CD4-positive, alpha-beta T cell (primary cell): ENCODE data around the gene TBC1D17. TPM values are rescaled to one million over a fixed set of nuclear protein-coding genes. Genes with fewer than 3 reads are reported as not detected.

Experiments used
- ATAC-seq: fragments of 200-7000 bp; cut with Tn5 transposase; one replicate; pipeline ENCODE4 v1.10.0; 2022; ENCODE audit warnings: mild to moderate bottlenecking; ENCODE audit not compliant: poor library complexity
- CTCF ChIA-PET: fragments of 350-600 bp; sonication (Branson Sonifier 250); formaldehyde crosslinking; loops from one replicate; lab custom pipeline; 2021; ENCODE audit warnings: antibody characterized with exemption, inconsistent platforms; lab: Charles Lee
- POLR2A ChIA-PET: fragments of 350-600 bp; sonication (Branson Sonifier 250); formaldehyde crosslinking; loops from one replicate; lab custom pipeline; 2021; ENCODE audit warnings: antibody characterized with exemption, inconsistent platforms; lab: Charles Lee
- DNase-seq, 14 experiments: peaks; one replicate each; pipeline ENCODE4 v3.0.0-alpha.2; 2013 to 2020; ENCODE audit warnings: mixed read lengths in 2 of 14
- H3K27ac ChIP-seq, 2 donors: one replicate each; pipeline versions ENCODE4 v1.5.1 to v1.7.0; 2013; ENCODE audit warnings: low read length in 2 of 2, low read depth in 1 of 2, mild to moderate bottlenecking in 1 of 2
- H3K27me3 ChIP-seq, 2 experiments: 1 replicate in 1 of 2; 2 replicates in 1 of 2; pipeline versions ENCODE4 v1.6.1 to v1.7.0; 2013; ENCODE audit warnings: low read length in 2 of 2, control low read depth in 1 of 2, mild to moderate bottlenecking in 1 of 2, moderate library complexity in 1 of 2; ENCODE audit not compliant: insufficient read depth in 2 of 2, control insufficient read depth in 1 of 2
- H3K36me3 ChIP-seq: one replicate; pipeline ENCODE4 v1.6.1; 2013; ENCODE audit warnings: low read length, control low read depth; ENCODE audit not compliant: insufficient read depth
- H3K4me1 ChIP-seq: one replicate; pipeline ENCODE4 v1.6.1; 2013; ENCODE audit warnings: low read length, control low read depth; ENCODE audit not compliant: insufficient read depth
- H3K4me3 ChIP-seq: one replicate; pipeline ENCODE4 v1.5.1; 2013; ENCODE audit warnings: mild to moderate bottlenecking, low read length, moderate library complexity
- H3K9me3 ChIP-seq, 2 experiments: 1 replicate in 1 of 2; 2 replicates in 1 of 2; pipeline versions ENCODE4 v1.6.1 to v1.7.0; 2013; ENCODE audit warnings: low read length in 2 of 2, mild to moderate bottlenecking in 2 of 2, control low read depth in 1 of 2, moderate library complexity in 1 of 2; ENCODE audit not compliant: control insufficient read depth in 1 of 2, insufficient read depth in 1 of 2
- H3K27ac Mint-ChIP-seq: one replicate; pipeline ENCODE4 v1.8.0; 2020; ENCODE audit warnings: mixed read lengths
- H3K27me3 Mint-ChIP-seq: one replicate; pipeline ENCODE4 v1.8.0; 2021; ENCODE audit warnings: mixed read lengths
- H3K36me3 Mint-ChIP-seq: one replicate; pipeline ENCODE4 v1.8.0; 2021; ENCODE audit warnings: low read depth, mixed read lengths
- H3K4me1 Mint-ChIP-seq: one replicate; pipeline ENCODE4 v1.8.0; 2021; ENCODE audit warnings: low read depth, mixed read lengths
- H3K4me3 Mint-ChIP-seq: one replicate; pipeline ENCODE4 v1.8.0; 2020; ENCODE audit warnings: mild to moderate bottlenecking, mixed read lengths
- H3K9me3 Mint-ChIP-seq: one replicate; pipeline ENCODE4 v1.8.0; 2020; ENCODE audit warnings: mixed read lengths
- CTCF ChIP-seq: fragments of 200-600 bp; IDR thresholded peaks from one replicate; pipeline ENCODE4 v1.8.0; 2022; ENCODE audit warnings: antibody characterized with exemption, mild to moderate bottlenecking
- intact Hi-C, 2 experiments: fragments of 100-400 bp; cut with DNase I in 1 of 2; cut with micrococcal nuclease in 1 of 2; formaldehyde crosslinking; loops; one replicate each; pipeline versions ENCODE4 v1.15.1 to v1.9.0; 2023 to 2025; cut with DNase I, micrococcal nuclease
- total RNA-seq, 174 experiments: library from RNA in 2 of 174; stranded (reverse) in 2 of 174; gene quantifications; one replicate each; pipeline ENCODE4 v1.2.3 and lab custom pipeline; 2021 to 2026

Gene TBC1D17
- total RNA-seq, 2 experiments from 2014 or later, result 35.5 to 35.8 TPM

- DNase-seq, result no peak
- ChIA-PET POLR2A (no interaction called here), CTCF (no interaction called here)
- H3K4me1 Mint-ChIP-seq, result peaks cover 31% of the 10 kb centered on the region
- H3K9me3 Mint-ChIP-seq, result no peaks in the 10 kb centered on the region
- peak overlapping the region; percentile 40 for H3K27ac Mint-ChIP-seq
- H3K4me3 Mint-ChIP-seq, result peak overlapping the region; percentile 78
- intact Hi-C loops, result loop anchor here in 1 of 2 experiments (10.0 kb wide), 1 partner anchor 1237 kb away; the partner anchor contains the start of gene DBP
- no peak overlapping the region for H3K4me3 ChIP-seq
- no peaks in the 10 kb centered on the region for H3K27me3 Mint-ChIP-seq
- H3K9me3 ChIP-seq, result peaks cover 0 to 7% of the 10 kb centered on the region in 2 experiments
- no peaks in the 10 kb centered on the region for H3K27me3 ChIP-seq
- TF ChIP-seq CTCF, result no peak
- peaks cover 7% of the 10 kb centered on the region for H3K36me3 Mint-ChIP-seq
- no peak for ATAC-seq
- H3K27ac ChIP-seq, result no peak overlapping the region
- peaks cover 4% of the 10 kb centered on the region for H3K36me3 ChIP-seq
- peaks cover 60% of the 10 kb centered on the region for H3K4me1 ChIP-seq
These were observed 6.0 kb upstream of the TBC1D17 start for GRCh38 chr19:49871349-49871985.

- no peak overlapping the region for H3K4me3 ChIP-seq
- H3K27ac ChIP-seq, result no peak overlapping the region
- peaks cover 0 to 7% of the 10 kb centered on the region in 2 experiments for H3K9me3 ChIP-seq
- H3K9me3 Mint-ChIP-seq, result no peaks in the 10 kb centered on the region
- H3K27ac Mint-ChIP-seq, result peak overlapping the region; percentile 40
- no peak for DNase-seq
- H3K36me3 Mint-ChIP-seq, result peaks cover 4% of the 10 kb centered on the region
- CTCF ChIA-PET, result no interaction called here
- peaks cover 50% of the 10 kb centered on the region for H3K4me1 ChIP-seq
- POLR2A ChIA-PET, result no interaction called here
- peak overlapping the region; percentile 71 for H3K4me3 Mint-ChIP-seq
- ATAC-seq, result no peak
- intact Hi-C loops, result loop anchor here in 1 of 2 experiments (10.0 kb wide), 1 partner anchor 1238 kb away; the partner anchor contains the start of gene DBP
- no peaks in the 10 kb centered on the region for H3K27me3 Mint-ChIP-seq
- TF ChIP-seq CTCF, result no peak
- no peaks in the 10 kb centered on the region for H3K27me3 ChIP-seq
- H3K36me3 ChIP-seq, result peaks cover 4% of the 10 kb centered on the region
- peaks cover 21% of the 10 kb centered on the region for H3K4me1 Mint-ChIP-seq
These were observed 5.0 kb upstream of the TBC1D17 start for GRCh38 chr19:49872245-49873128.

GRCh38 chr19:49873129-49873521 lies 4.4 kb upstream of the TBC1D17 start:
- POLR2A ChIA-PET, result no interaction called here
- H3K4me3 ChIP-seq, result no peak overlapping the region
- no peaks in the 10 kb centered on the region for H3K27me3 ChIP-seq
- Mint-ChIP-seq H3K4me3 (no peak overlapping the region), H3K9me3 (no peaks in the 10 kb centered on the region), H3K36me3 (peaks cover 4% of the 10 kb centered on the region), H3K27me3 (no peaks in the 10 kb centered on the region), H3K27ac (no peak overlapping the region), H3K4me1 (peaks cover 19% of the 10 kb centered on the region)
- DNase-seq (no peak), ATAC-seq (no peak)
- CTCF ChIA-PET, result no interaction called here
- TF ChIP-seq CTCF, result no peak
- no peak overlapping the region for H3K27ac ChIP-seq
- intact Hi-C loops, result loop anchor here in 1 of 2 experiments (10.0 kb wide), 1 partner anchor 1238 kb away; the partner anchor contains the start of gene DBP
- peaks cover 0 to 6% of the 10 kb centered on the region in 2 experiments for H3K9me3 ChIP-seq
- H3K4me1 ChIP-seq, result peaks cover 46% of the 10 kb centered on the region
- peaks cover 4% of the 10 kb centered on the region for H3K36me3 ChIP-seq
